Measurements from ENCODE around the gene ZNF148.

GRCh38 chr3:125185805-125186204 lies 189.3 kb downstream of the ZNF148 start:
- TF ChIP-seq POLR2AphosphoS5 (IDR thresholded peaks at IDR 0.05) (no peak), CTCF (IDR thresholded peaks at IDR 0.05) (no peak), POLR2A (IDR thresholded peaks at IDR 0.05; ENCODE audit: low read depth) (no peak)

All from esophagus muscularis mucosa (tissue), 3 donors.